Measurements from ENCODE around the gene VARS1.

The VARS1 gene

DNA sequence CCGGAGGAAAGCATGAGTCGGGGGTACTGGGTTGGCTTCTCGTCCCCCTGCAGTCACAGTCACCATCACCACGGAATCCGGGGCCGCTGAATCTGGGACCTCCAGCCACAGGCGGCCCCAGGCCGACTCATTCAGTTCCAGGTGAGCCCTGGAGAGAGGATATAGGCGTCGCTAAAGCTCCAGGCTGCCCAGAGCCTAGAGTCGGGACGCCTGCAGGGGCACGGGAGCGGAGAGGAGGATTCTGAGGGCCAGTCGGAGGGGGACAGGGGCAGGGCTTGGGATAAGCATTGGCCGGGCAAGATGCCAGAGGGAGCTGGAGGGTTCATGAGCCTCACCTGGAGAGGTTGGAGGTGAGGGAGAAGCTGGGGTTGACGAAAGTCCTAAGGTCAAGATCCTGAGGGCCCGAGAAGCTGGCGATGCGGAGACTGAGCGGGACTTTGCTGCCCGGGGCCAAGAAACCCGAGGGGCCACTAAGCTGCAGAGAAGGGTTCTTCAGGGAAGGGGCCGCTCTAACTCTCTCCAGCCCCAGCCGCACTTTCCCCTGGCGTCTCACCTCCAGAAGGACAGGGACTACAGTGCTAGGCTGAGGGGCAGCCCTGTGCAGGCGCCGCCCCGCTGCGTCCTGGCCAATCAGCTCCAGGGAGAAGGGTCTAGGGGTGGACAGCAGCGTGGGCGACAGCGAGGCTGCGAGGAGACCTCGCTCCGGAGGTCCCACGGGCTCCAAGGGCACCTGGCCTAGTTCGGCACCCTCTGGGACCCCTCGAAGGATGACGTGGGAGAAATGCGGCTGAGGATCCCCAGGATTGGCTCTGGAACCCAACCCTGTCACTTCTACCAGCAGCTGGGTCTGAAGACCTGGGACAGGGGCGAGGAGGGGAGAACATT, 29.4 kb downstream of the VARS1 start:
- no peak overlapping the region for H3K4me3 ChIP-seq (ENCODE audit: low read depth, low read length)
- DNase-seq (ENCODE audit: low read depth): no peak
- TF ChIP-seq, protein P1, sequence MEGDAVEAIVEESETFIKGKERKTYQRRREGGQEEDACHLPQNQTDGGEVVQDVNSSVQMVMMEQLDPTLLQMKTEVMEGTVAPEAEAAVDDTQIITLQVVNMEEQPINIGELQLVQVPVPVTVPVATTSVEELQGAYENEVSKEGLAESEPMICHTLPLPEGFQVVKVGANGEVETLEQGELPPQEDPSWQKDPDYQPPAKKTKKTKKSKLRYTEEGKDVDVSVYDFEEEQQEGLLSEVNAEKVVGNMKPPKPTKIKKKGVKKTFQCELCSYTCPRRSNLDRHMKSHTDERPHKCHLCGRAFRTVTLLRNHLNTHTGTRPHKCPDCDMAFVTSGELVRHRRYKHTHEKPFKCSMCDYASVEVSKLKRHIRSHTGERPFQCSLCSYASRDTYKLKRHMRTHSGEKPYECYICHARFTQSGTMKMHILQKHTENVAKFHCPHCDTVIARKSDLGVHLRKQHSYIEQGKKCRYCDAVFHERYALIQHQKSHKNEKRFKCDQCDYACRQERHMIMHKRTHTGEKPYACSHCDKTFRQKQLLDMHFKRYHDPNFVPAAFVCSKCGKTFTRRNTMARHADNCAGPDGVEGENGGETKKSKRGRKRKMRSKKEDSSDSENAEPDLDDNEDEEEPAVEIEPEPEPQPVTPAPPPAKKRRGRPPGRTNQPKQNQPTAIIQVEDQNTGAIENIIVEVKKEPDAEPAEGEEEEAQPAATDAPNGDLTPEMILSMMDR (IDR thresholded peaks at IDR 0.05; ENCODE audit: control insufficient read depth, extremely low read depth, insufficient read depth): no peak

DNA sequence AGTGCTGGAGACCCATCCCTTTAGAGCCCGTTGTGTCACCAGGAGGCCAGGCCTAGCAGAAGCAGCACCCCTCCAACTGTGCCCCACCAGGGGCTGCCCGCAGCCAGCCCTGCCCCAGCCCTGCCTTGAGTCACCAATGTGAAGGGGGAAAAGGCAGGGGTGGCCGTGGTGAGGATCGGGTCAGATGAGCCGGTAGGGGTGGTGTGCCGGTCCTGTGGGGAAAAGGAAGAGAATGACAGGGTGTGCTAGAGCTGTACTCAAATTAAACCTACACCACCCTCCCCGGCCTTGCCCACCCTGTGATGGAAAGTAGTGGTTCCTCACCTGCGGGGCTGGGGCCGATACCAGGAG, 30.0 kb downstream of the VARS1 start:
- H3K4me3 ChIP-seq (ENCODE audit: low read depth, low read length): no peak overlapping the region

DNA sequence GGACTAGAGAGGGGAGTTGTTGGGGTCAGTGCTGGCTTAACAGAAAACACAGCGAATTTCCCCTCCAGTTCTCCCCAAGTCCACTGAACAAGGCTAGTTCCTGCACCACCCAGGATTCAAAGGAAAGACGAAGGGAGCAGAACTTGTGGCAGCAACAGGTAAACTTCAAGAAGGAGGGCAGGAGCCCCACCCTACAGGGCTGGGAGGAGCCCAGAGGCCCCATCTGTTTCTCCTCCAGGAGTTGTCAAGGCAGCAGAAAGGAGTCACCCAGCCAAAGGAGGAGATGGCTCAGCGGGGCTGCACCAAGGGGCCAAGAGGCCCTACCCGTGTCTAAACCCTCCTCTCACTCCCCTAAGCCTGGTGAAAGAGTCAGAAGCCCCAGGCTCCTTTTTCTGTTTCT, 31.4 kb downstream of the VARS1 start:
- no peak for DNase-seq (ENCODE audit: low read depth)
- TF ChIP-seq, protein P1 (IDR thresholded peaks at IDR 0.05; ENCODE audit: control insufficient read depth, extremely low read depth, insufficient read depth): no peak
- no peak overlapping the region for H3K4me3 ChIP-seq (ENCODE audit: low read depth, low read length)

More for the DNA sequence above, 30.0 kb downstream of the VARS1 start:
- no peak for DNase-seq (ENCODE audit: low read depth)
- TF ChIP-seq, protein P1 (IDR thresholded peaks at IDR 0.05; ENCODE audit: control insufficient read depth, extremely low read depth, insufficient read depth): no peak

DNA sequence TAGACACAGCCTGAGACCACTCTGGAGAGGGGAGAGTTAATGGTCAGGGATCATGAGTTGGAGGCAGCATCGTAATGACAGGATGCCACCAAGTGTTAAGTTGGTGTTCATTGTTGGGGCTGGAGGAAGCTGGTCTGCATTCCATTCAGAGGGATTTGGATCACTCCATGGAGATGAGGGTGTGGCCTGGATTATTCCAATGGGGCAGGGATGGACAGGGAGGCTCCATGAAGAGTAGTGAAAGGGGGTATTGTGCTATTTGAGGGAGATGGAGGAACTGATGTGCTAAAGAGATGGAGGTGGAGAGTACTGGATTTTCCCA, 32.0 kb downstream of the VARS1 start:
- no peak overlapping the region for H3K4me3 ChIP-seq (ENCODE audit: low read depth, low read length)
- no peak for DNase-seq (ENCODE audit: low read depth)
- TF ChIP-seq, protein P1 (IDR thresholded peaks at IDR 0.05; ENCODE audit: control insufficient read depth, extremely low read depth, insufficient read depth): no peak

DNA sequence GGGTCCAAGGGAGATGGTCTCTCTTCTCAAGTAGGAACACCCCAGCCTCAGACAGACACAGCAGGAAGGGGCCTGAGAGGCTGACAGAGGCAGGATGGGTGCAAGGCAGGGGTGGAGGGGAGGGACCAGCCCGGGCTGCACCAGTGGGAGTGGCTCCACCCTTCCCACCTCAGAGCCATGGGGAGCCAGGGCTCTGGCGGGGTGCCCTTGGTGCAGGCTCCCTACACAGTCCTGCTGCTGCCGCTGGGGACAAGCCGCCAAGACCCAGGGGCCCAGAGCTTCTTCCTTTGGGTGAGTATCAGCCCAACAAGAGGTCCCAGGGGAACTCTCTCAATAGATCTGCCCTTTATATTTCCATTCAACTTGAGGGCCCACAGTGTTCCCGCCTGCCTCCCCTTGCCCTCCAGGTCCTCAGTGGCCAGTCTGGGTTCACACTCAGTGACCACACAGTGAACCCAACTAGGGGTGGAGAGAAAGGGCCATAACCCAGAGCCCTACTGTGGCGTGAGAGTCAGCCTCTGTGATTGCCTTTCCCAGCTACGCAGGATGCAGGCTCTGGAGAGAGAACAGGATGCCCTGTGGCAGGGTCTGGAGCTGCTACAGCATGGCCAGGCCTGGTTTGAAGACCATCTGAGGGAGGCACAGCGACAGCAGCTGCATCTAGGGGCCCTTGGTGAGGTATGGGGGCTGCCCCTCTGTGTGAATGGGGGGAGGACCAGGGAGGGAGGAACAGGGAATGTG, 32.5 kb downstream of the VARS1 start:
- H3K4me3 ChIP-seq (ENCODE audit: low read depth, low read length): no peak overlapping the region
- DNase-seq (ENCODE audit: low read depth): no peak
- TF ChIP-seq, protein P1 (IDR thresholded peaks at IDR 0.05; ENCODE audit: control insufficient read depth, extremely low read depth, insufficient read depth): no peak

DNA sequence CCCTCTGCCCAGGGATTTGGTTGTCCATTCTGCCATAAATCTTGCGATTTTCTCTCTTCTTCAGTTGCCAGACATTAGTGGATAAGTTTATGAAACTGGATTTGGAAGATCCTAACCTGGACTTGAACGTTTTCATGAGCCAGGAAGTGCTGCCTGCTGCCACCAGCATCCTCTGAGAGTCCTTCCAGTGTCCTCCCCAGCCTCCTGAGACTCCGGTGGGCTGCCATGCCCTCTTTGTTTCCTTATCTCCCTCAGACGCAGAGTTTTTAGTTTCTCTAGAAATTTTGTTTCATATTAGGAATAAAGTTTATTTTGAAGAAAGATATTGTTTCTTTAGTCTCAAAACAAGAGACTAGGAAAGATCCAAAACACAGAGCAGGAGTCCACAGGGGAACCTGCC, 33.2 kb downstream of the VARS1 start, which contains the start of gene SAPCD1:
Gene SAPCD1 (plus strand): TSS at position 301 of the 400 bp plus-strand sequence. CDS start 399 bp downstream, outside the sequence.
- TF ChIP-seq, protein P1 (IDR thresholded peaks at IDR 0.05; ENCODE audit: control insufficient read depth, extremely low read depth, insufficient read depth): no peak
- no peak within 1 kb of the TSS for H3K4me3 ChIP-seq (ENCODE audit: low read depth, low read length)
- no peak for DNase-seq (ENCODE audit: low read depth)

Measured in LNCaP clone FGC (cell line).